ENCODE data around the gene GSDMA.

- TF ChIP-seq CTCF (IDR thresholded peaks at IDR 0.05) (no peak), POLR2A (IDR thresholded peaks at IDR 0.05) (no peak)
These were observed 60.9 kb downstream of the GSDMA start for GRCh38 chr17:40023590-40024292.
